Mesenchymal stem cell (in vitro differentiated cells and primary cell): ENCODE data around the gene C1orf198.

Experiments used
- DNase-seq: peaks from one replicate; pipeline ENCODE4 v3.0.0-alpha.2; 2013
- H2AFZ ChIP-seq: one replicate; pipeline ENCODE4 v1.6.1; 2013; ENCODE audit warnings: low read depth, mild to moderate bottlenecking, control low read depth, inconsistent platforms, low read length, moderate library complexity
- H2AK5ac ChIP-seq: 2 replicates; pipeline ENCODE4 v1.6.1; 2013; ENCODE audit warnings: low read length, moderate library complexity, mild to moderate bottlenecking, inconsistent platforms; ENCODE audit not compliant: severe bottlenecking
- H2BK120ac ChIP-seq: one replicate; pipeline ENCODE4 v1.6.1; 2013; ENCODE audit warnings: low read depth, mild to moderate bottlenecking, inconsistent platforms, low read length, moderate library complexity
- H2BK12ac ChIP-seq, 2 experiments: one replicate each; pipeline ENCODE4 v1.6.1; 2013; ENCODE audit warnings: inconsistent platforms in 2 of 2, low read length in 2 of 2, mild to moderate bottlenecking in 2 of 2, moderate library complexity in 2 of 2, control low read depth in 1 of 2
- H2BK15ac ChIP-seq: one replicate; pipeline ENCODE4 v1.6.1; 2013; ENCODE audit warnings: mild to moderate bottlenecking, low read depth, inconsistent platforms; ENCODE audit not compliant: poor library complexity, severe bottlenecking
- H2BK5ac ChIP-seq: 2 replicates; pipeline ENCODE4 v1.6.1; 2013; ENCODE audit warnings: low read depth, mild to moderate bottlenecking, low read length, control low read depth, inconsistent platforms; ENCODE audit not compliant: poor library complexity, severe bottlenecking
- H3K14ac ChIP-seq, 2 experiments: one replicate each; pipeline ENCODE4 v1.6.1; 2013; ENCODE audit warnings: inconsistent platforms in 2 of 2, low read length in 2 of 2, control low read depth in 1 of 2, mild to moderate bottlenecking in 1 of 2, moderate library complexity in 1 of 2
- H3K18ac ChIP-seq, 2 experiments: one replicate each; pipeline ENCODE4 v1.6.1; 2013; ENCODE audit warnings: inconsistent platforms in 2 of 2, low read length in 2 of 2, control low read depth in 1 of 2, low read depth in 1 of 2, mild to moderate bottlenecking in 1 of 2
- H3K23ac ChIP-seq, 2 experiments: one replicate each; pipeline ENCODE4 v1.6.1; 2013; ENCODE audit warnings: inconsistent platforms in 2 of 2, low read length in 2 of 2, mild to moderate bottlenecking in 2 of 2, moderate library complexity in 2 of 2, control low read depth in 1 of 2
- H3K27ac ChIP-seq: 2 replicates; pipeline ENCODE4 v1.5.1; 2013; ENCODE audit warnings: mild to moderate bottlenecking, moderate library complexity, low read length, control low read depth, inconsistent platforms; ENCODE audit not compliant: poor library complexity, severe bottlenecking
- H3K27me3 ChIP-seq, 2 experiments: 2 replicates each; pipeline versions ENCODE4 v1.6.1 to v1.7.0; 2013; ENCODE audit warnings: low read length in 2 of 2, mild to moderate bottlenecking in 2 of 2, moderate library complexity in 2 of 2, control low read depth in 1 of 2, inconsistent platforms in 1 of 2; ENCODE audit not compliant: control insufficient read depth in 1 of 2, insufficient read depth in 1 of 2
- H3K36me3 ChIP-seq, 2 experiments: 2 replicates each; pipeline versions ENCODE4 v1.6.1 to v1.7.0; 2013; ENCODE audit warnings: low read length in 2 of 2, control low read depth in 1 of 2, inconsistent platforms in 1 of 2, low read depth in 1 of 2, mild to moderate bottlenecking in 1 of 2; ENCODE audit not compliant: insufficient read depth in 2 of 2, control insufficient read depth in 1 of 2
- H3K4ac ChIP-seq, 2 experiments: one replicate each; pipeline ENCODE4 v1.6.1; 2013; ENCODE audit warnings: inconsistent platforms in 2 of 2, low read length in 2 of 2, mild to moderate bottlenecking in 2 of 2, moderate library complexity in 2 of 2, control low read depth in 1 of 2, low read depth in 1 of 2
- H3K4me1 ChIP-seq: 2 replicates; pipeline ENCODE4 v1.6.1; 2013; ENCODE audit warnings: low read depth, low read length, control low read depth; ENCODE audit not compliant: control insufficient read depth, insufficient read depth
- H3K4me2 ChIP-seq: 2 replicates; pipeline ENCODE4 v1.6.1; 2013; ENCODE audit warnings: low read length, mild to moderate bottlenecking, inconsistent platforms; ENCODE audit not compliant: poor library complexity, severe bottlenecking
- H3K4me3 ChIP-seq, 2 experiments: 2 replicates each; pipeline versions ENCODE4 v1.5.1 to v1.7.0; 2013; ENCODE audit warnings: low read length in 2 of 2, mild to moderate bottlenecking in 2 of 2, control low read depth in 1 of 2, low read depth in 1 of 2; ENCODE audit not compliant: insufficient read depth in 1 of 2
- H3K79me1 ChIP-seq: replicated peaks from 2 replicates; pipeline ENCODE4 v1.6.1; 2013; ENCODE audit warnings: mild to moderate bottlenecking, control low read depth, low read length, inconsistent platforms; ENCODE audit not compliant: poor library complexity, severe bottlenecking
- H3K9ac ChIP-seq: 2 replicates; pipeline ENCODE4 v1.7.0; 2013; ENCODE audit warnings: mild to moderate bottlenecking, low read length, moderate library complexity
- H3K9me3 ChIP-seq: 2 replicates; pipeline ENCODE4 v1.7.0; 2013; ENCODE audit warnings: mild to moderate bottlenecking, low read length; ENCODE audit not compliant: control insufficient read depth
- H4K8ac ChIP-seq: one replicate; pipeline ENCODE4 v1.6.1; 2013; ENCODE audit warnings: inconsistent platforms, mild to moderate bottlenecking, low read length, moderate library complexity
- H4K91ac ChIP-seq: one replicate; pipeline ENCODE4 v1.6.1; 2013; ENCODE audit warnings: mild to moderate bottlenecking, low read length, inconsistent platforms
- WGBS: methylation state at CpG from one replicate; pipeline ENCODE4 v1.1.7; 2013; ENCODE audit warnings: mixed read lengths; 5-methylcytosine and 5-hydroxymethylcytosine counted together

Gene C1orf198

GRCh38 chr1:230836793-230837192 is 31.5 kb downstream of the C1orf198 start:
- Histone ChIP-seq H3K4ac (peak overlapping the region in 1 of 2 experiments; percentile 61), H2BK15ac (no peak overlapping the region), H3K14ac (no peak overlapping the region), H2BK5ac (no peak overlapping the region), H2BK120ac (no peak overlapping the region), H4K8ac (no peak overlapping the region), H2AFZ (no peak overlapping the region), H3K4me2 (no peak overlapping the region), H2BK12ac (no peak overlapping the region), H3K18ac (no peak overlapping the region), H3K36me3 (peaks cover 32 to 59% of the 10 kb centered on the region in 2 experiments), H4K91ac (no peak overlapping the region), H2AK5ac (no peak overlapping the region), H3K27ac (no peak overlapping the region), H3K27me3 (no peaks in the 10 kb centered on the region), H3K23ac (no peak overlapping the region), H3K9me3 (no peaks in the 10 kb centered on the region), H3K4me3 (no peak overlapping the region), H3K4me1 (peaks cover 1% of the 10 kb centered on the region), H3K9ac (no peak overlapping the region), H3K79me1 (peaks cover 37% of the 10 kb centered on the region)
- WGBS = 93% methylated on average over 5 of the region's 5 CpGs
- DNase-seq = no peak

GRCh38 chr1:230836347-230836746 is 32.0 kb downstream of the C1orf198 start:
- no peak overlapping the region for H3K23ac ChIP-seq
- H3K4me3 ChIP-seq = no peak overlapping the region
- H2AFZ ChIP-seq = no peak overlapping the region
- no peak for DNase-seq
- no peak overlapping the region for H2BK120ac ChIP-seq
- H3K4me2 ChIP-seq = no peak overlapping the region
- H2BK12ac ChIP-seq = no peak overlapping the region
- H3K4me1 ChIP-seq = peaks cover 1% of the 10 kb centered on the region
- no peak overlapping the region for H2BK15ac ChIP-seq
- H4K91ac ChIP-seq = no peak overlapping the region
- no peak overlapping the region for H2AK5ac ChIP-seq
- no peak overlapping the region for H4K8ac ChIP-seq
- no peak overlapping the region for H3K18ac ChIP-seq
- no peak overlapping the region for H3K9ac ChIP-seq
- H3K9me3 ChIP-seq = no peaks in the 10 kb centered on the region
- peaks cover 28 to 55% of the 10 kb centered on the region in 2 experiments for H3K36me3 ChIP-seq
- H3K79me1 ChIP-seq = peaks cover 33% of the 10 kb centered on the region
- no peak overlapping the region for H3K4ac ChIP-seq
- WGBS = 100% methylated on average over 3 of the region's 5 CpGs
- H3K27ac ChIP-seq = no peak overlapping the region
- no peak overlapping the region for H2BK5ac ChIP-seq
- no peak overlapping the region for H3K14ac ChIP-seq
- no peaks in the 10 kb centered on the region for H3K27me3 ChIP-seq

- H3K4me1 ChIP-seq = no peaks in the 10 kb centered on the region
- no peak overlapping the region for H3K27ac ChIP-seq
- 83% methylated on average over 2 of the region's 3 CpGs for WGBS
- H2BK15ac ChIP-seq = no peak overlapping the region
- no peaks in the 10 kb centered on the region for H3K9me3 ChIP-seq
- H3K27me3 ChIP-seq = no peaks in the 10 kb centered on the region
- H3K4ac ChIP-seq = no peak overlapping the region
- peaks cover 27% of the 10 kb centered on the region for H3K79me1 ChIP-seq
- H3K14ac ChIP-seq = no peak overlapping the region
- no peak overlapping the region for H4K91ac ChIP-seq
- H2BK5ac ChIP-seq = no peak overlapping the region
- H3K9ac ChIP-seq = no peak overlapping the region
- H3K23ac ChIP-seq = no peak overlapping the region
- no peak overlapping the region for H4K8ac ChIP-seq
- no peak overlapping the region for H3K4me3 ChIP-seq
- no peak overlapping the region for H2BK120ac ChIP-seq
- H2AFZ ChIP-seq = no peak overlapping the region
- H3K18ac ChIP-seq = no peak overlapping the region
- no peak overlapping the region for H3K4me2 ChIP-seq
- peaks cover 19 to 34% of the 10 kb centered on the region in 2 experiments for H3K36me3 ChIP-seq
- no peak overlapping the region for H2AK5ac ChIP-seq
- no peak for DNase-seq
- H2BK12ac ChIP-seq = no peak overlapping the region
These were observed 34.0 kb downstream of the C1orf198 start for GRCh38 chr1:230834292-230834691.

- H3K9me3 ChIP-seq = no peaks in the 10 kb centered on the region
- H3K23ac ChIP-seq = no peak overlapping the region
- H2AK5ac ChIP-seq = no peak overlapping the region
- no peak overlapping the region for H3K18ac ChIP-seq
- H3K4me1 ChIP-seq = no peaks in the 10 kb centered on the region
- H2BK12ac ChIP-seq = no peak overlapping the region
- no peak overlapping the region for H3K4me2 ChIP-seq
- no peak overlapping the region for H3K9ac ChIP-seq
- H4K8ac ChIP-seq = no peak overlapping the region
- no peak overlapping the region for H4K91ac ChIP-seq
- H3K27ac ChIP-seq = no peak overlapping the region
- H3K36me3 ChIP-seq = peaks cover 12 to 26% of the 10 kb centered on the region in 2 experiments
- no peak for DNase-seq
- H2BK120ac ChIP-seq = no peak overlapping the region
- no peak overlapping the region for H2BK5ac ChIP-seq
- no peak overlapping the region for H3K14ac ChIP-seq
- no peak overlapping the region for H2AFZ ChIP-seq
- H3K4me3 ChIP-seq = no peak overlapping the region
- 100% methylated on average over 2 of the region's 3 CpGs for WGBS
- no peak overlapping the region for H2BK15ac ChIP-seq
- H3K27me3 ChIP-seq = no peaks in the 10 kb centered on the region
- H3K4ac ChIP-seq = no peak overlapping the region
- H3K79me1 ChIP-seq = peaks cover 20% of the 10 kb centered on the region
These were observed 34.8 kb downstream of the C1orf198 start for GRCh38 chr1:230833511-230833910.
